CD8-positive, alpha-beta memory T cell (primary cell): ENCODE results near the gene SETD2. TPM values are rescaled to one million over a fixed set of nuclear protein-coding genes. Genes with fewer than 3 reads are reported as not detected.
A peak's percentile ranks its signal among the peaks of the same experiment; 100 is the strongest.

Experiments
- CTCF ChIA-PET: fragments of 350-600 bp; sonication (Branson Sonifier 250); formaldehyde crosslinking; loops from one replicate; lab custom pipeline; 2021; ENCODE audit warnings: antibody characterized with exemption; lab: Charles Lee
- POLR2A ChIA-PET: fragments of 350-600 bp; sonication (Branson Sonifier 250); formaldehyde crosslinking; loops from one replicate; lab custom pipeline; 2021; ENCODE audit warnings: antibody characterized with exemption; lab: Charles Lee
- DNase-seq, 5 donors: peaks; one replicate each; pipeline versions ENCODE4 v3.0.0 to v3.0.0-alpha.2; 2020 to 2022; ENCODE audit warnings: mixed read lengths in 1 of 5
- H3K27ac ChIP-seq: one replicate; pipeline ENCODE4 v1.7.0; 2013; ENCODE audit warnings: low read depth, mild to moderate bottlenecking, low read length, moderate library complexity
- H3K27me3 ChIP-seq: 2 replicates; pipeline ENCODE4 v1.7.0; 2013; ENCODE audit warnings: low read length, mild to moderate bottlenecking; ENCODE audit not compliant: insufficient read depth, poor library complexity, severe bottlenecking
- H3K36me3 ChIP-seq: 2 replicates; pipeline ENCODE4 v1.7.0; 2013; ENCODE audit warnings: mild to moderate bottlenecking, low read length, moderate library complexity; ENCODE audit not compliant: insufficient read depth
- H3K4me1 ChIP-seq: 2 replicates; pipeline ENCODE4 v1.7.0; 2013; ENCODE audit warnings: mild to moderate bottlenecking, low read length, moderate library complexity; ENCODE audit not compliant: insufficient read depth
- H3K4me3 ChIP-seq: 2 replicates; pipeline ENCODE4 v1.7.0; 2013; ENCODE audit warnings: mild to moderate bottlenecking, low read length
- H3K9me3 ChIP-seq: 2 replicates; pipeline ENCODE4 v1.7.0; 2013; ENCODE audit warnings: mild to moderate bottlenecking, low read length
- H3K27ac Mint-ChIP-seq, 8 donors: one replicate each; pipeline ENCODE4 v1.8.0; 2020 to 2021; ENCODE audit warnings: mixed read lengths in 8 of 8, mild to moderate bottlenecking in 6 of 8, inconsistent platforms in 3 of 8, moderate library complexity in 3 of 8
- H3K27me3 Mint-ChIP-seq, 2 donors: one replicate each; pipeline ENCODE4 v1.8.0; 2020 to 2021; ENCODE audit warnings: mixed read lengths in 2 of 2, mild to moderate bottlenecking in 1 of 2, moderate library complexity in 1 of 2
- H3K36me3 Mint-ChIP-seq, 3 donors: one replicate each; pipeline ENCODE4 v1.8.0; 2020 to 2021; ENCODE audit warnings: mixed read lengths in 3 of 3, inconsistent platforms in 1 of 3, mild to moderate bottlenecking in 1 of 3
- H3K4me1 Mint-ChIP-seq, 3 donors: one replicate each; pipeline ENCODE4 v1.8.0; 2020 to 2021; ENCODE audit warnings: mixed read lengths in 3 of 3, inconsistent platforms in 1 of 3, mild to moderate bottlenecking in 1 of 3
- H3K4me3 Mint-ChIP-seq, 7 donors: one replicate each; pipeline ENCODE4 v1.8.0; 2020 to 2021; ENCODE audit warnings: mixed read lengths in 7 of 7, mild to moderate bottlenecking in 6 of 7, moderate library complexity in 4 of 7, inconsistent platforms in 2 of 7
- H3K9me3 Mint-ChIP-seq, 5 donors: one replicate each; pipeline ENCODE4 v1.8.0; 2020 to 2022; ENCODE audit warnings: mixed read lengths in 5 of 5, mild to moderate bottlenecking in 3 of 5, moderate library complexity in 2 of 5, inconsistent platforms in 1 of 5
- polyA plus RNA-seq: library from polyadenylated mRNA; unstranded; fragments of 300-500 nt; fragmentation: Illumina TruSeq; gene quantifications from one replicate; pipeline ENCODE4 v1.2.3, GENCODE V29; 2021
- total RNA-seq, 2 experiments: library from RNA; stranded (reverse); gene quantifications; one replicate each; pipeline ENCODE4 v1.2.3, GENCODE V29; 2021

SETD2 gene
- total and polyA plus RNA-seq, 3 experiments from 2014 or later, result 30.2 to 32.8 (median 32.4) TPM

GRCh38 chr3:46994801-46995731, 168.8 kb downstream of the SETD2 start:
- DNase-seq, result peak in 1 of 5 donors; percentile 39
- peaks cover 6% of the 10 kb centered on the region for H3K4me1 ChIP-seq
- CTCF ChIA-PET, result interaction anchor here (0.7 to 1.3 kb wide), 3 partner anchors 10 to 13 kb away, joined by 3 to 4 read pairs (median 3); no protein-coding TSS in a partner anchor
- no peaks in the 10 kb centered on the region for H3K9me3 Mint-ChIP-seq
- H3K36me3 ChIP-seq, result peaks cover 27% of the 10 kb centered on the region
- peak overlapping the region in 1 of 7 donors; percentile 50 for H3K4me3 Mint-ChIP-seq
- no peak overlapping the region for H3K27ac ChIP-seq
- H3K9me3 ChIP-seq, result no peaks in the 10 kb centered on the region
- H3K36me3 Mint-ChIP-seq, result peaks cover 0 to 80% (median 3%) of the 10 kb centered on the region in 3 donors
- peak overlapping the region in 2 of 8 donors; percentile 50 to 61 for H3K27ac Mint-ChIP-seq
- H3K4me1 Mint-ChIP-seq, result peaks cover 22 to 53% (median 25%) of the 10 kb centered on the region in 3 donors
- no peak overlapping the region for H3K4me3 ChIP-seq
- POLR2A ChIA-PET, result no interaction called here
- no peaks in the 10 kb centered on the region for H3K27me3 ChIP-seq
- no peaks in the 10 kb centered on the region for H3K27me3 Mint-ChIP-seq

GRCh38 chr3:46993986-46994385, 169.9 kb downstream of the SETD2 start:
- H3K9me3 ChIP-seq, result no peaks in the 10 kb centered on the region
- H3K4me3 Mint-ChIP-seq, result no peak overlapping the region
- H3K9me3 Mint-ChIP-seq, result no peaks in the 10 kb centered on the region
- no peak for DNase-seq
- peak overlapping the region in 2 of 8 donors; percentile 50 to 57 for H3K27ac Mint-ChIP-seq
- POLR2A ChIA-PET, result no interaction called here
- H3K36me3 Mint-ChIP-seq, result peaks cover 0 to 83% (median 5%) of the 10 kb centered on the region in 3 donors
- peaks cover 16% of the 10 kb centered on the region for H3K4me1 ChIP-seq
- no peak overlapping the region for H3K4me3 ChIP-seq
- H3K27ac ChIP-seq, result no peak overlapping the region
- no peaks in the 10 kb centered on the region for H3K27me3 ChIP-seq
- H3K27me3 Mint-ChIP-seq, result no peaks in the 10 kb centered on the region
- peaks cover 18% of the 10 kb centered on the region for H3K36me3 ChIP-seq
- CTCF ChIA-PET, result interaction anchor here (1.3 kb wide), 1 partner anchor 9 kb away, joined by 4 read pairs; no protein-coding TSS in a partner anchor
- peaks cover 30 to 61% (median 33%) of the 10 kb centered on the region in 3 donors for H3K4me1 Mint-ChIP-seq

- peaks cover 19% of the 10 kb centered on the region for H3K36me3 ChIP-seq
- ChIA-PET POLR2A (no interaction called here), CTCF (no interaction called here)
- DNase-seq, result no peak
- H3K9me3 ChIP-seq, result no peaks in the 10 kb centered on the region
- no peaks in the 10 kb centered on the region for H3K27me3 ChIP-seq
- Mint-ChIP-seq H3K27ac (peak overlapping the region in 3 of 8 donors; percentile 43 to 89 (median 63)), H3K4me3 (no peak overlapping the region), H3K4me1 (peaks cover 36 to 63% (median 37%) of the 10 kb centered on the region in 3 donors), H3K36me3 (peaks cover 0 to 84% (median 8%) of the 10 kb centered on the region in 3 donors), H3K27me3 (no peaks in the 10 kb centered on the region), H3K9me3 (no peaks in the 10 kb centered on the region)
- H3K4me3 ChIP-seq, result no peak overlapping the region
- H3K27ac ChIP-seq, result no peak overlapping the region
- H3K4me1 ChIP-seq, result peaks cover 21% of the 10 kb centered on the region
Measured at GRCh38 chr3:46993292-46993691, 170.6 kb downstream of the SETD2 start.

- Histone ChIP-seq H3K36me3 (peaks cover 22% of the 10 kb centered on the region), H3K9me3 (no peaks in the 10 kb centered on the region), H3K4me1 (peaks cover 28% of the 10 kb centered on the region), H3K4me3 (no peak overlapping the region), H3K27ac (no peak overlapping the region), H3K27me3 (no peaks in the 10 kb centered on the region)
- Mint-ChIP-seq H3K4me3 (peak overlapping the region in 1 of 7 donors; percentile 11), H3K9me3 (no peaks in the 10 kb centered on the region), H3K27me3 (no peaks in the 10 kb centered on the region), H3K36me3 (peaks cover 0 to 77% (median 8%) of the 10 kb centered on the region in 3 donors), H3K27ac (peak overlapping the region in 5 of 8 donors; percentile 15 to 89 (median 30)), H3K4me1 (peaks cover 40 to 63% (median 40%) of the 10 kb centered on the region in 3 donors)
- ChIA-PET CTCF (no interaction called here), POLR2A (no interaction called here)
- no peak for DNase-seq
Measured at GRCh38 chr3:46992231-46992630, 171.7 kb downstream of the SETD2 start.

GRCh38 chr3:46991406-46992165, 172.3 kb downstream of the SETD2 start:
- Mint-ChIP-seq H3K4me3 (no peak overlapping the region), H3K27me3 (no peaks in the 10 kb centered on the region), H3K27ac (peak overlapping the region in 3 of 8 donors; percentile 34 to 92 (median 38)), H3K9me3 (no peaks in the 10 kb centered on the region), H3K4me1 (peaks cover 40 to 63% (median 41%) of the 10 kb centered on the region in 3 donors), H3K36me3 (peaks cover 0 to 72% (median 8%) of the 10 kb centered on the region in 3 donors)
- no peaks in the 10 kb centered on the region for H3K27me3 ChIP-seq
- no peak for DNase-seq
- H3K9me3 ChIP-seq, result no peaks in the 10 kb centered on the region
- H3K27ac ChIP-seq, result no peak overlapping the region
- ChIA-PET POLR2A (no interaction called here), CTCF (no interaction called here)
- peaks cover 22% of the 10 kb centered on the region for H3K36me3 ChIP-seq
- peaks cover 34% of the 10 kb centered on the region for H3K4me1 ChIP-seq
- no peak overlapping the region for H3K4me3 ChIP-seq

- peaks cover 48 to 70% (median 48%) of the 10 kb centered on the region in 3 donors for H3K4me1 Mint-ChIP-seq
- Histone ChIP-seq H3K36me3 (peaks cover 22% of the 10 kb centered on the region), H3K4me3 (no peak overlapping the region), H3K9me3 (no peaks in the 10 kb centered on the region), H3K27me3 (no peaks in the 10 kb centered on the region), H3K27ac (no peak overlapping the region), H3K4me1 (peaks cover 42% of the 10 kb centered on the region)
- no peaks in the 10 kb centered on the region for H3K9me3 Mint-ChIP-seq
- ChIA-PET POLR2A (no interaction called here), CTCF (no interaction called here)
- H3K4me3 Mint-ChIP-seq, result peak overlapping the region in 1 of 7 donors; percentile 24
- H3K27ac Mint-ChIP-seq, result peak overlapping the region; percentile 38 to 95 (median 75)
- H3K36me3 Mint-ChIP-seq, result peaks cover 0 to 71% (median 8%) of the 10 kb centered on the region in 3 donors
- no peak for DNase-seq
- no peaks in the 10 kb centered on the region for H3K27me3 Mint-ChIP-seq
Measured at GRCh38 chr3:46990573-46991374, 173.1 kb downstream of the SETD2 start.

- no peak overlapping the region for H3K4me3 ChIP-seq
- H3K4me1 ChIP-seq, result peaks cover 57% of the 10 kb centered on the region
- no peak for DNase-seq
- Mint-ChIP-seq H3K27ac (peak overlapping the region; percentile 73 to 96 (median 93)), H3K4me1 (peaks cover 60 to 79% (median 63%) of the 10 kb centered on the region in 3 donors), H3K9me3 (no peaks in the 10 kb centered on the region), H3K4me3 (peak overlapping the region in 6 of 7 donors; percentile 36 to 69 (median 59)), H3K36me3 (peaks cover 0 to 58% (median 5%) of the 10 kb centered on the region in 3 donors), H3K27me3 (no peaks in the 10 kb centered on the region)
- peak overlapping the region; percentile 84 for H3K27ac ChIP-seq
- no peaks in the 10 kb centered on the region for H3K27me3 ChIP-seq
- ChIA-PET CTCF (interaction anchor here (2.5 kb wide), 1 partner anchor 9 kb away, joined by 13 read pairs; no protein-coding TSS in a partner anchor), POLR2A (no interaction called here)
- no peaks in the 10 kb centered on the region for H3K9me3 ChIP-seq
- peaks cover 22% of the 10 kb centered on the region for H3K36me3 ChIP-seq
Measured at GRCh38 chr3:46989146-46989810, 174.6 kb downstream of the SETD2 start.
